Spleen (tissue), 7 donors: Measurements from ENCODE around the gene ASTN1.

Source experiments
- CTCF ChIP-seq, 11 experiments: fragments of 200-600 bp in 7 of 11; fragments of 450-650 bp in 4 of 11; sonication (generic) in 4 of 11; IDR thresholded peaks in 8 of 11; conservative IDR thresholded peaks in 3 of 11; 1 replicate in 7 of 11; 2 replicates in 4 of 11; pipeline versions ENCODE4 v1.4.0 to v1.8.0; 2016 to 2021; ENCODE audit warnings: antibody characterized with exemption in 11 of 11, inconsistent platforms in 4 of 11, mild to moderate bottlenecking in 1 of 11
- POLR2A ChIP-seq, 3 donors: fragments of 450-650 bp; IDR thresholded peaks; one replicate each; pipeline ENCODE4 v1.5.1; 2017; ENCODE audit warnings: antibody characterized with exemption in 3 of 3, mild to moderate bottlenecking in 1 of 3
- POLR2AphosphoS5 ChIP-seq, 3 donors: sonication (generic); formaldehyde crosslinking; IDR thresholded peaks; one replicate each; pipeline ENCODE4 v1.5.1; 2017; ENCODE audit warnings: antibody characterized with exemption in 3 of 3
- donor health status: DM: no; HTN: no; CAD: no; lungs with moderate emphysema.
- donor health status: DM: no; HTN: no; CAD: no.
- donor health status: DM: no; HTN: no; CAD: no.

GRCh38 chr1:177007437-177008161 lies 156.9 kb downstream of the ASTN1 start:
- TF ChIP-seq POLR2AphosphoS5 (IDR thresholded peaks at IDR 0.05) (no peak), CTCF (IDR thresholded peaks at IDR 0.05 in 8 of 11, conservative IDR thresholded peaks at IDR 0.05 in 3 of 11) (no peak), POLR2A (IDR thresholded peaks at IDR 0.05) (no peak)
